Astrocyte (in vitro differentiated cells and primary cell): ENCODE measurements around the gene DIAPH3. TPM values are rescaled to one million over a fixed set of nuclear protein-coding genes. Genes with fewer than 3 reads are reported as not detected.

ENCODE experiments used
- DNase-seq: peaks from one replicate; pipeline ENCODE4 v3.0.0-alpha.2; 2010; ENCODE audit warnings: low read depth
- FAIRE-seq: peaks from 2 replicates; lab custom pipeline; 2011; peaks lifted over from hg19 to GRCh38; lab: Jason Lieb, UNC
- H2AFZ ChIP-seq: 2 replicates; pipeline ENCODE4 v1.6.0; 2012; ENCODE audit warnings: low read depth, low read length, inconsistent platforms
- H3K27ac ChIP-seq: 2 replicates; pipeline ENCODE4 v1.5.1; 2011; ENCODE audit warnings: low read depth, low read length, inconsistent platforms
- H3K27me3 ChIP-seq: 2 replicates; pipeline ENCODE4 v1.6.0; 2011; ENCODE audit warnings: low read length, inconsistent platforms; ENCODE audit not compliant: insufficient read depth
- H3K36me3 ChIP-seq: 2 replicates; pipeline ENCODE4 v1.5.1; 2011; ENCODE audit warnings: low read length, inconsistent platforms; ENCODE audit not compliant: insufficient read depth
- H3K4me1 ChIP-seq: 2 replicates; pipeline ENCODE4 v1.5.1; 2011; ENCODE audit warnings: low read length, inconsistent platforms; ENCODE audit not compliant: insufficient read depth
- H3K4me2 ChIP-seq: 2 replicates; pipeline ENCODE4 v1.6.0; 2012; ENCODE audit warnings: low read length, inconsistent platforms
- H3K4me3 ChIP-seq: 2 replicates; pipeline ENCODE4 v1.5.1; 2011; ENCODE audit warnings: low read depth, mild to moderate bottlenecking, low read length, inconsistent platforms; ENCODE audit not compliant: insufficient read depth
- H3K79me2 ChIP-seq: 2 replicates; pipeline ENCODE4 v1.6.0; 2012; ENCODE audit warnings: mild to moderate bottlenecking, low read length, inconsistent platforms; ENCODE audit not compliant: insufficient read depth
- H3K9ac ChIP-seq: 2 replicates; pipeline ENCODE4 v1.6.0; 2012; ENCODE audit warnings: mild to moderate bottlenecking, low read length, inconsistent platforms
- H3K9me3 ChIP-seq: 2 replicates; pipeline ENCODE4 v1.5.1; 2012; ENCODE audit warnings: low read depth, mild to moderate bottlenecking, low read length, inconsistent platforms; ENCODE audit not compliant: insufficient read depth
- H4K20me1 ChIP-seq: 2 replicates; pipeline ENCODE4 v1.6.0; 2012; ENCODE audit warnings: low read length, inconsistent platforms; ENCODE audit not compliant: insufficient read depth
- H3K27ac Mint-ChIP-seq: one replicate; pipeline ENCODE4 v1.8.0; 2021; ENCODE audit warnings: mild to moderate bottlenecking, mixed read lengths; ENCODE audit not compliant: unreplicated experiment
- H3K27me3 Mint-ChIP-seq: one replicate; pipeline ENCODE4 v1.8.0; 2021; ENCODE audit warnings: low read depth, mixed read lengths; ENCODE audit not compliant: unreplicated experiment
- H3K36me3 Mint-ChIP-seq: one replicate; pipeline ENCODE4 v1.8.0; 2021; ENCODE audit warnings: low read depth, mixed read lengths; ENCODE audit not compliant: unreplicated experiment
- H3K4me1 Mint-ChIP-seq: one replicate; pipeline ENCODE4 v1.8.0; 2021; ENCODE audit warnings: low read depth, mixed read lengths; ENCODE audit not compliant: unreplicated experiment
- H3K4me3 Mint-ChIP-seq: one replicate; pipeline ENCODE4 v1.8.0; 2021; ENCODE audit warnings: mild to moderate bottlenecking, moderate library complexity, mixed read lengths; ENCODE audit not compliant: unreplicated experiment
- H3K9me3 Mint-ChIP-seq: one replicate; pipeline ENCODE4 v1.8.0; 2021; ENCODE audit warnings: mild to moderate bottlenecking, mixed read lengths; ENCODE audit not compliant: unreplicated experiment
- CTCF ChIP-seq: IDR thresholded peaks from 2 replicates; pipeline ENCODE4 v1.5.1; 2011; ENCODE audit warnings: low read depth, mild to moderate bottlenecking, inconsistent platforms, low read length, moderate library complexity; ENCODE audit not compliant: insufficient read depth
- EZH2 ChIP-seq: IDR thresholded peaks from 2 replicates; pipeline ENCODE4 v1.6.1; 2012; ENCODE audit warnings: mild to moderate bottlenecking, low read length, inconsistent platforms; ENCODE audit not compliant: insufficient read depth
- total RNA-seq: library from RNA; stranded (reverse); gene quantifications from 2 replicates; pipeline ENCODE4 v1.2.1, GENCODE V29; 2021

The DIAPH3 gene
- total RNA-seq, 1 donor from 2014 or later = 19.0 TPM

- Mint-ChIP-seq H3K27ac (no peak overlapping the region), H3K4me1 (peaks cover 21% of the 10 kb centered on the region), H3K4me3 (no peak overlapping the region), H3K27me3 (no peaks in the 10 kb centered on the region), H3K36me3 (no peaks in the 10 kb centered on the region), H3K9me3 (no peaks in the 10 kb centered on the region)
- H3K9ac ChIP-seq = no peak overlapping the region
- H3K27ac ChIP-seq = no peak overlapping the region
- DNase-seq (no peak), FAIRE-seq (no peak)
- H3K9me3 ChIP-seq = no peaks in the 10 kb centered on the region
- no peak overlapping the region for H2AFZ ChIP-seq
- H3K27me3 ChIP-seq = no peaks in the 10 kb centered on the region
- TF ChIP-seq CTCF = no peak
- TF ChIP-seq EZH2 = no peak
- H4K20me1 ChIP-seq = no peaks in the 10 kb centered on the region
- H3K79me2 ChIP-seq = peaks cover 23% of the 10 kb centered on the region
- no peaks in the 10 kb centered on the region for H3K36me3 ChIP-seq
- H3K4me1 ChIP-seq = peaks cover 16% of the 10 kb centered on the region
- no peak overlapping the region for H3K4me3 ChIP-seq
- H3K4me2 ChIP-seq = no peak overlapping the region
Measured at GRCh38 chr13:60167121-60167520, 3.4 kb upstream of the DIAPH3 start.

- Mint-ChIP-seq H3K27ac (peak overlapping the region; percentile 99), H3K9me3 (no peaks in the 10 kb centered on the region), H3K4me3 (peak overlapping the region; percentile 95), H3K36me3 (no peaks in the 10 kb centered on the region), H3K27me3 (no peaks in the 10 kb centered on the region), H3K4me1 (peaks cover 26% of the 10 kb centered on the region)
- Histone ChIP-seq H3K27ac (no peak overlapping the region), H3K4me3 (no peak overlapping the region), H3K79me2 (peaks cover 38% of the 10 kb centered on the region), H3K36me3 (no peaks in the 10 kb centered on the region), H3K27me3 (no peaks in the 10 kb centered on the region), H3K4me1 (peaks cover 16% of the 10 kb centered on the region), H3K4me2 (peak overlapping the region; percentile 94), H2AFZ (no peak overlapping the region), H4K20me1 (no peaks in the 10 kb centered on the region), H3K9me3 (no peaks in the 10 kb centered on the region), H3K9ac (no peak overlapping the region)
- DNase-seq = peak; percentile 42
- no peak for TF ChIP-seq CTCF
- no peak for TF ChIP-seq EZH2
- FAIRE-seq = no peak
Measured at GRCh38 chr13:60165391-60166099, 1.8 kb upstream of the DIAPH3 start.

- peak overlapping the region; percentile 94 for H3K4me2 ChIP-seq
- no peaks in the 10 kb centered on the region for H3K36me3 Mint-ChIP-seq
- peak overlapping the region; percentile 94 for H3K4me3 ChIP-seq
- peaks cover 50% of the 10 kb centered on the region for H3K79me2 ChIP-seq
- H3K27ac Mint-ChIP-seq = peak overlapping the region; percentile 99
- H3K27ac ChIP-seq = peak overlapping the region; percentile 99
- H3K9me3 ChIP-seq = no peaks in the 10 kb centered on the region
- no peaks in the 10 kb centered on the region for H3K36me3 ChIP-seq
- TF ChIP-seq EZH2 (no peak), CTCF (no peak)
- no peaks in the 10 kb centered on the region for H3K9me3 Mint-ChIP-seq
- H3K4me1 Mint-ChIP-seq = peaks cover 26% of the 10 kb centered on the region
- H4K20me1 ChIP-seq = no peaks in the 10 kb centered on the region
- no peaks in the 10 kb centered on the region for H3K27me3 Mint-ChIP-seq
- H3K4me3 Mint-ChIP-seq = peak overlapping the region; percentile 95
- peak overlapping the region; percentile 85 for H2AFZ ChIP-seq
- H3K4me1 ChIP-seq = peaks cover 16% of the 10 kb centered on the region
- H3K9ac ChIP-seq = peak overlapping the region; percentile 99
- DNase-seq (no peak), FAIRE-seq (no peak)
- no peaks in the 10 kb centered on the region for H3K27me3 ChIP-seq
Measured at GRCh38 chr13:60164234-60164889, 634 bp upstream of the DIAPH3 start.
